ENCODE measurements around the gene TNS1. TPM values are rescaled to one million over a fixed set of nuclear protein-coding genes. Genes with fewer than 3 reads are reported as not detected.

Gene TNS1
- total RNA-seq, 1 experiment from 2014 or later = 0.49 TPM

- H3K9me3 ChIP-seq (ENCODE audit: control insufficient read depth, insufficient read depth, low read depth, low read length) = no peaks in the 10 kb centered on the region
- no peak for ATAC-seq
- no peak for TF ChIP-seq REST (IDR thresholded peaks at IDR 0.05; ENCODE audit: insufficient read depth in 1 of 2, low read depth in 2 of 2, low read length in 1 of 2)
- TF ChIP-seq SIN3A (IDR thresholded peaks at IDR 0.05; ENCODE audit: borderline replicate concordance, insufficient read depth, low read depth, low read length) = no peak
- TF ChIP-seq POLR2AphosphoS5 (IDR thresholded peaks at IDR 0.05; ENCODE audit: low read depth, low read length) = no peak
- no peak for TF ChIP-seq CTCF (IDR thresholded peaks at IDR 0.05)
- no peak for TF ChIP-seq TCF7L2 (IDR thresholded peaks at IDR 0.05; ENCODE audit: low read depth, low read length)
- no peaks in the 10 kb centered on the region for H3K36me3 ChIP-seq (ENCODE audit: control insufficient read depth, insufficient read depth, low read length)
- in situ Hi-C loops (cut with HindIII; ENCODE audit: low pct_unique_long_range_greater_than_20kb, low sequenced_read_pairs) (no loop called here), intact Hi-C loops (cut with micrococcal nuclease; ENCODE audit: unreplicated experiment) (no loop called here)
- no peak overlapping the region for H3K4me3 ChIP-seq (ENCODE audit: low read depth in 2 of 2, low read length in 2 of 2)
- BruUV-seq (replicated peaks) = no TSS peak
- H3K27me3 ChIP-seq (ENCODE audit: control insufficient read depth, insufficient read depth, low read length) = peaks cover 8% of the 10 kb centered on the region; the same call in 1 of the 2 replicates
- ChIA-PET CTCF (no interaction called here), POLR2A (interaction anchor here (0.5 kb wide), 1 partner anchor 140 kb away, joined by 3 read pairs; no protein-coding TSS in a partner anchor)
- no peak overlapping the region for H3K27ac ChIP-seq (ENCODE audit: low read length)
- no peaks in the 10 kb centered on the region for H3K4me1 ChIP-seq (ENCODE audit: control insufficient read depth, insufficient read depth, low read length)
- DNase-seq (ENCODE audit: low read depth, low spot score) = no peak
Measured at GRCh38 chr2:217948351-217948791, 54.4 kb downstream of the TNS1 start.

- H3K36me3 ChIP-seq (ENCODE audit: control insufficient read depth, insufficient read depth, low read length) = no peaks in the 10 kb centered on the region
- in situ Hi-C loops (cut with HindIII; ENCODE audit: low pct_unique_long_range_greater_than_20kb, low sequenced_read_pairs) (no loop called here), intact Hi-C loops (cut with micrococcal nuclease; ENCODE audit: unreplicated experiment) (no loop called here)
- DNase-seq (ENCODE audit: low read depth, low spot score) (no peak), ATAC-seq (no peak)
- no peak overlapping the region for H3K27ac ChIP-seq (ENCODE audit: low read length)
- H3K4me1 ChIP-seq (ENCODE audit: control insufficient read depth, insufficient read depth, low read length) = no peaks in the 10 kb centered on the region
- POLR2A ChIA-PET = interaction anchor here (0.5 kb wide), 1 partner anchor 139 kb away, joined by 3 read pairs; no protein-coding TSS in a partner anchor
- no TSS peak for BruUV-seq (replicated peaks)
- H3K27me3 ChIP-seq (ENCODE audit: control insufficient read depth, insufficient read depth, low read length) = peaks cover 8% of the 10 kb centered on the region; the same call in 1 of the 2 replicates
- CTCF ChIA-PET = no interaction called here
- TF ChIP-seq TCF7L2 (IDR thresholded peaks at IDR 0.05; ENCODE audit: low read depth, low read length) = no peak
- TF ChIP-seq POLR2AphosphoS5 (IDR thresholded peaks at IDR 0.05; ENCODE audit: low read depth, low read length) = no peak
- no peak for TF ChIP-seq REST (IDR thresholded peaks at IDR 0.05; ENCODE audit: insufficient read depth in 1 of 2, low read depth in 2 of 2, low read length in 1 of 2)
- TF ChIP-seq SIN3A (IDR thresholded peaks at IDR 0.05; ENCODE audit: borderline replicate concordance, insufficient read depth, low read depth, low read length) = no peak
- TF ChIP-seq CTCF (IDR thresholded peaks at IDR 0.05) = no peak
- no peak overlapping the region for H3K4me3 ChIP-seq (ENCODE audit: low read depth in 2 of 2, low read length in 2 of 2)
- no peaks in the 10 kb centered on the region for H3K9me3 ChIP-seq (ENCODE audit: control insufficient read depth, insufficient read depth, low read depth, low read length)
Measured at GRCh38 chr2:217947383-217948350, 55.1 kb downstream of the TNS1 start.

Data from Panc1 (cell line).